Sigmoid colon (tissue), 4 donors: Measurements from ENCODE around the gene FOSL2.

ENCODE experiments used
- EP300 ChIP-seq, 4 donors: sonication (generic); formaldehyde crosslinking; IDR thresholded peaks; one replicate each; pipeline ENCODE4 v1.6.1; 2017; ENCODE audit warnings: antibody characterized with exemption in 4 of 4
- POLR2AphosphoS5 ChIP-seq, 4 donors: sonication (generic); formaldehyde crosslinking; IDR thresholded peaks; one replicate each; pipeline ENCODE4 v1.6.1; 2017; ENCODE audit warnings: antibody characterized with exemption in 4 of 4
- TF ChIP-seq, protein P1 (sequence below), 4 experiments: fragments of 450-650 bp in 3 of 4; fragments of 200-600 bp in 1 of 4; IDR thresholded peaks; one replicate each; pipeline ENCODE4 v1.5.1; 2016 to 2019; ENCODE audit warnings: antibody characterized with exemption in 4 of 4, mild to moderate bottlenecking in 3 of 4, moderate library complexity in 2 of 4

DNA sequence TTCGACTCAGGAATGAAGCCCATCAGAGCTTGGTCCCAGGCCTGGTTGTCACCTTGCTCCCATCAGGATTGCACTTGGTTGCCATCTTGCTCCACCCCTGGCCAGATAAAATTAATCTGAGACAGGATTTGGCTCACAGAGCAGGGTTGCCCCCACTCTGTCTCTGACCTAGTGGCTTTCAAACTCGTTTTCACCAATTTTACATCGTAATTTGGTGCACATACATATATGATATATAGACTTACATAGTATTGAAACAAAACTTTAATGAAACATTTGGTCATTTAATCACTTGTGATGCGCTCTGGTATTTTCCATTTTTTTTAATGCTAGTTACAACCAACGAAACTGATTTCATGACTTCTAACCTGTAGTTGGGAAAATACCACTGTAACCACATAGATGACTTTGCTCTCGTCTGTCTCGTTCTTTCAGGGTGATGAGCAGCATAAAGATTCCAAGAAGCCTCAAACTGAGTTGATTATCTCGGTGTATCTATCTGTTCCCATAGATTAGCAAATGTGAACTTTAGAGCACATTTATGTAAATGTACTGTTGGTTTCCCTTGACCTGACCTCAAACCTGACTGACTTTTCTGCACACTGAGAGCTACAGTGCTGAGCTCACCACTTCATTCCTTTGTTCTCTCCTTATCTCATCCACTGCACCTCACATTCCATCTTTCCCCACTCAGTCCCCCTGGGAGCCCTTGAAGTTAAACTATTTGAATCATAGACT lies 72.7 kb downstream of the FOSL2 start:
- TF ChIP-seq, protein P1, sequence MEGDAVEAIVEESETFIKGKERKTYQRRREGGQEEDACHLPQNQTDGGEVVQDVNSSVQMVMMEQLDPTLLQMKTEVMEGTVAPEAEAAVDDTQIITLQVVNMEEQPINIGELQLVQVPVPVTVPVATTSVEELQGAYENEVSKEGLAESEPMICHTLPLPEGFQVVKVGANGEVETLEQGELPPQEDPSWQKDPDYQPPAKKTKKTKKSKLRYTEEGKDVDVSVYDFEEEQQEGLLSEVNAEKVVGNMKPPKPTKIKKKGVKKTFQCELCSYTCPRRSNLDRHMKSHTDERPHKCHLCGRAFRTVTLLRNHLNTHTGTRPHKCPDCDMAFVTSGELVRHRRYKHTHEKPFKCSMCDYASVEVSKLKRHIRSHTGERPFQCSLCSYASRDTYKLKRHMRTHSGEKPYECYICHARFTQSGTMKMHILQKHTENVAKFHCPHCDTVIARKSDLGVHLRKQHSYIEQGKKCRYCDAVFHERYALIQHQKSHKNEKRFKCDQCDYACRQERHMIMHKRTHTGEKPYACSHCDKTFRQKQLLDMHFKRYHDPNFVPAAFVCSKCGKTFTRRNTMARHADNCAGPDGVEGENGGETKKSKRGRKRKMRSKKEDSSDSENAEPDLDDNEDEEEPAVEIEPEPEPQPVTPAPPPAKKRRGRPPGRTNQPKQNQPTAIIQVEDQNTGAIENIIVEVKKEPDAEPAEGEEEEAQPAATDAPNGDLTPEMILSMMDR (IDR thresholded peaks at IDR 0.05), result no peak
- TF ChIP-seq POLR2AphosphoS5 (IDR thresholded peaks at IDR 0.05), result no peak
- TF ChIP-seq EP300 (IDR thresholded peaks at IDR 0.05), result no peak
